Upper lobe of left lung (tissue), 4 donors: Measurements from ENCODE around the gene TBXAS1.

ENCODE experiments used
- CTCF ChIP-seq, 6 experiments: fragments of 450-650 bp in 4 of 6; fragments of 200-600 bp in 2 of 6; sonication (generic) in 2 of 6; IDR thresholded peaks; one replicate each; pipeline ENCODE4 v1.5.1; 2016 to 2019; ENCODE audit warnings: antibody characterized with exemption in 6 of 6
- EP300 ChIP-seq, 4 donors: sonication (generic); formaldehyde crosslinking; IDR thresholded peaks; one replicate each; pipeline ENCODE4 v1.5.1; 2017; ENCODE audit warnings: antibody characterized with exemption in 4 of 4, control low read depth in 2 of 4
- POLR2A ChIP-seq, 4 donors: fragments of 450-650 bp; IDR thresholded peaks; one replicate each; pipeline ENCODE4 v1.5.1; 2016 to 2017; ENCODE audit warnings: antibody characterized with exemption in 4 of 4, mild to moderate bottlenecking in 2 of 4
- POLR2AphosphoS5 ChIP-seq, 2 donors: sonication (generic); formaldehyde crosslinking; IDR thresholded peaks; one replicate each; pipeline ENCODE4 v1.5.1; 2017; ENCODE audit warnings: antibody characterized with exemption in 2 of 2

GRCh38 chr7:139861803-139862202 lies 32.7 kb downstream of the TBXAS1 start:
- TF ChIP-seq CTCF (IDR thresholded peaks at IDR 0.05) (no peak), EP300 (IDR thresholded peaks at IDR 0.05) (no peak), POLR2AphosphoS5 (IDR thresholded peaks at IDR 0.05) (no peak), POLR2A (IDR thresholded peaks at IDR 0.05) (no peak)
